Neutrophil (primary cell): Measurements from ENCODE around the gene PTOV1.

Experiments
- H3K27ac ChIP-seq: fragments of 200-600 bp; sonication (generic); 2 replicates; pipeline ENCODE4 v1.5.1; 2016; ENCODE audit warnings: mild to moderate bottlenecking, moderate library complexity
- H3K27me3 ChIP-seq: fragments of 200-600 bp; sonication (generic); 2 replicates; pipeline ENCODE4 v1.6.0; 2016; ENCODE audit warnings: mild to moderate bottlenecking
- H3K36me3 ChIP-seq: fragments of 200-600 bp; sonication (generic); 2 replicates; pipeline ENCODE4 v1.5.1; 2017
- H3K4me1 ChIP-seq, 2 experiments: fragments of 200-600 bp in 1 of 2; sonication (generic) in 1 of 2; 1 replicate in 1 of 2; 2 replicates in 1 of 2; pipeline versions ENCODE4 v1.5.1 to v1.6.1; 2013 to 2016; ENCODE audit warnings: low read depth in 1 of 2, low read length in 1 of 2, mild to moderate bottlenecking in 1 of 2, moderate library complexity in 1 of 2; ENCODE audit not compliant: control insufficient read depth in 1 of 2, insufficient read depth in 1 of 2
- H3K4me3 ChIP-seq, 2 experiments: fragments of 200-600 bp in 1 of 2; sonication (generic) in 1 of 2; 1 replicate in 1 of 2; 2 replicates in 1 of 2; pipeline ENCODE4 v1.5.1; 2013 to 2016; ENCODE audit warnings: low read depth in 1 of 2, low read length in 1 of 2, mild to moderate bottlenecking in 1 of 2, moderate library complexity in 1 of 2
- H3K9me3 ChIP-seq: fragments of 200-600 bp; sonication (generic); 2 replicates; pipeline ENCODE4 v1.5.1; 2016
- TF ChIP-seq, protein P1 (sequence below): fragments of 200-600 bp; sonication (generic); IDR thresholded peaks from 2 replicates; pipeline ENCODE4 v1.5.1; 2016; ENCODE audit warnings: antibody characterized with exemption

The PTOV1 gene

DNA sequence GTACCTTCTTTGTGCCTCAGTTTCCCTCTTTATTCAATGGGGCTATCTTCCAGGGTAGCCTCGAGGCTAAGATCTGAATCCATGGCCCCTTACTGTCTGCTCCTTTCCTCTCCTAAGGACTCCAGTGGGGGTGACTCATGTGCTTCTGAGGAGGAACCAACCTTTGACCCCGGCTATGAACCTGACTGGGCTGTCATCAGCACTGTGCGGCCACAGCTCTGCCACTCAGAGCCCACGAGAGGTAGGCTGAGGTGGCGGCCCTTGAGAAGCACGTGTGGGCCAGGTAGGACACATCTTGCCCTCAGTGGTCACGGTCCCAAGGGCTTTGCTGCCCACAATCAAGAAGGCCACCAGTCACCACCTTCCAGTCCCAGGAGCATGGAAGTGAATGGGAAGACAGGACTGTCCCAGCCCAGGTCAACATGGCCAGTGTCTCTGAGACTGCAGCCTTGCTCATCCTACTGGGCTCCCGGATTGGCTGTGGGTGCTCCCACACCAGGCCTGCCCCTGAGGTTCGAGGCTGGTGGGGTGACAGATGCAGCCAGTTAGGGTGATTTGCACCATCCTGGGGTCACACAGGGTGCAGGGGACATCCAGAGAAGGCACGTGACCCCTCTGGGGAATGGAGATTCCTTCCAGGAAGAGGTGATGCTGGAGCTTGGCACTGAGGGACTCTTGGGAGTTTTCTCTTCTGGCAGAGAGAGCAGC, 29.4 kb downstream of the PTOV1 start:
- Histone ChIP-seq H3K36me3 (peaks cover 52% of the 10 kb centered on the region), H3K4me3 (no peak overlapping the region), H3K9me3 (no peaks in the 10 kb centered on the region), H3K27ac (no peak overlapping the region), H3K4me1 (peaks cover 20 to 23% of the 10 kb centered on the region in 2 experiments), H3K27me3 (no peaks in the 10 kb centered on the region)
- TF ChIP-seq, protein P1, sequence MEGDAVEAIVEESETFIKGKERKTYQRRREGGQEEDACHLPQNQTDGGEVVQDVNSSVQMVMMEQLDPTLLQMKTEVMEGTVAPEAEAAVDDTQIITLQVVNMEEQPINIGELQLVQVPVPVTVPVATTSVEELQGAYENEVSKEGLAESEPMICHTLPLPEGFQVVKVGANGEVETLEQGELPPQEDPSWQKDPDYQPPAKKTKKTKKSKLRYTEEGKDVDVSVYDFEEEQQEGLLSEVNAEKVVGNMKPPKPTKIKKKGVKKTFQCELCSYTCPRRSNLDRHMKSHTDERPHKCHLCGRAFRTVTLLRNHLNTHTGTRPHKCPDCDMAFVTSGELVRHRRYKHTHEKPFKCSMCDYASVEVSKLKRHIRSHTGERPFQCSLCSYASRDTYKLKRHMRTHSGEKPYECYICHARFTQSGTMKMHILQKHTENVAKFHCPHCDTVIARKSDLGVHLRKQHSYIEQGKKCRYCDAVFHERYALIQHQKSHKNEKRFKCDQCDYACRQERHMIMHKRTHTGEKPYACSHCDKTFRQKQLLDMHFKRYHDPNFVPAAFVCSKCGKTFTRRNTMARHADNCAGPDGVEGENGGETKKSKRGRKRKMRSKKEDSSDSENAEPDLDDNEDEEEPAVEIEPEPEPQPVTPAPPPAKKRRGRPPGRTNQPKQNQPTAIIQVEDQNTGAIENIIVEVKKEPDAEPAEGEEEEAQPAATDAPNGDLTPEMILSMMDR, result no peak

DNA sequence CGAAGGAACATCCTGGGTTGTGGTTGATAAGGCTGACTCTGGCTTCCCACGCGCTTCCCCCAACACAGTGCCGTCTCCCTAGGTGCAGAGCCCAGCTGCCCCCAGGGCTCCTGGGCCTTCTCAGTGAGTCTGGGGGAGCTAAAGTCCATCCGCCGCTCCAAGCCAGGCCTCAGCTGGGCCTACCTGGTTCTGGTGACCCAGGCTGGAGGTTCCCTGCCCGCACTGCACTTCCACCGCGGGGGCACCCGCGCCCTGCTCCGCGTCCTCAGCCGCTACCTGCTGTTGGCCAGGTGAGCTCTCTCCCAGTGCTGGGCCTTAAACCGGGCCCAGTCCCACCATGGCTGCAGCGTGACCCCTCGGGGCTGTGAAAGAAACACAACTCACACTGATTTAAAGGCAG, 30.2 kb downstream of the PTOV1 start:
- H3K36me3 ChIP-seq, result peaks cover 52% of the 10 kb centered on the region
- TF ChIP-seq, protein P1, result no peak

DNA sequence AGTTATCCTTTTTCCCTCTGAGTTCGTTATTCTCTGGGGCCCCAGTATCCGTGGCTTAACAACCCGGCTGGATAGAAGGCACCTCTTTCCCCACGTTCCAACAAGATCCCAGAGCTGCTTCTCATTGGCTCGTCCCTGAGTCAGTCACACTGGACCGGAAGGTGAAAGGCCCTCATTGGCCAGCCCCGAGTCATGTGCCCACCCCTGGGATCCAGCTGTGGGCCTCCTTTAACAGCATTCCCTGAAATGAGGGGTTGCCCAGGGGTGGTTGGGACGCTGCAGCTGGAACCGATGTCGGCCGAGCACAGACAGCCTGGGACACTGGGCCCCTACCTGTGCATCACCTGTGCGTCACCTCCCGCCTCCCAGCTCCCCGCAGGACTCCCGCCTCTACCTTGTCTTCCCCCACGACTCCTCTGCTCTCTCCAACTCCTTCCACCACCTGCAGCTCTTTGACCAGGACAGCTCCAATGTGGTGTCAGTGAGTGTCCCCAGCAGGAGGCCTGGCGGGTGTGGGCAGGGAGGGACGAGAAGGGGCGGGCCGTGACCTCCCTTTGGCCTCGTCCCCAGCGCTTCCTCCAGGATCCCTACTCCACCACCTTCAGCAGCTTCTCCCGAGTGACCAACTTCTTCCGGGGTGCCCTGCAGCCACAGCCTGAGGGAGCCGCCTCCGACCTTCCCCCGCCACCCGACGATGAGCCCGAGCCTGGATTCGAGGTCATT, 30.9 kb downstream of the PTOV1 start:
- peaks cover 14 to 17% of the 10 kb centered on the region in 2 experiments for H3K4me1 ChIP-seq
- TF ChIP-seq, protein P1, result no peak
- no peaks in the 10 kb centered on the region for H3K9me3 ChIP-seq
- peaks cover 54% of the 10 kb centered on the region for H3K36me3 ChIP-seq
- no peak overlapping the region for H3K27ac ChIP-seq
- no peaks in the 10 kb centered on the region for H3K27me3 ChIP-seq
- no peak overlapping the region for H3K4me3 ChIP-seq

More for the DNA sequence above, 30.2 kb downstream of the PTOV1 start:
- H3K4me3 ChIP-seq, result no peak overlapping the region
- H3K27ac ChIP-seq, result no peak overlapping the region
- H3K9me3 ChIP-seq, result no peaks in the 10 kb centered on the region
- H3K27me3 ChIP-seq, result no peaks in the 10 kb centered on the region
- H3K4me1 ChIP-seq, result peaks cover 14 to 17% of the 10 kb centered on the region in 2 experiments

DNA sequence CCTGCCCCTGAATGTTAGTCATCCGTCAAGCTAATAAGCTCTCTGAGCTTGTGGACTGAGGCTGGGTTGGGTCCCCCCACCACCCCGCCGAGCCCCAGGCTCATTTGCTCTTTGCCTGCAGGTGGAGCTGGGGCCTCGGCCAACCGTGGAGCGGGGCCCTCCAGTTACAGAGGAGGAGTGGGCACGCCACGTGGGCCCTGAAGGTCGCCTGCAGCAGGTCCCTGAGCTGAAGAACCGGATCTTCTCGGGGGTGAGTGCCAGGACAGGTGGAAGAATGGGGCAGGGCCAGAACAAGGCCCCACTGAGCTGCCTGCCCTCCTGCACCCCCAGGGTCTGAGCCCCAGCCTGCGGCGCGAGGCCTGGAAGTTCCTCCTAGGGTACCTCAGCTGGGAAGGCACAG, 31.7 kb downstream of the PTOV1 start:
- H3K27ac ChIP-seq, result no peak overlapping the region
- no peaks in the 10 kb centered on the region for H3K9me3 ChIP-seq
- peaks cover 14 to 17% of the 10 kb centered on the region in 2 experiments for H3K4me1 ChIP-seq
- no peak overlapping the region for H3K4me3 ChIP-seq
- peaks cover 60% of the 10 kb centered on the region for H3K36me3 ChIP-seq
- H3K27me3 ChIP-seq, result no peaks in the 10 kb centered on the region
- TF ChIP-seq, protein P1, result no peak

DNA sequence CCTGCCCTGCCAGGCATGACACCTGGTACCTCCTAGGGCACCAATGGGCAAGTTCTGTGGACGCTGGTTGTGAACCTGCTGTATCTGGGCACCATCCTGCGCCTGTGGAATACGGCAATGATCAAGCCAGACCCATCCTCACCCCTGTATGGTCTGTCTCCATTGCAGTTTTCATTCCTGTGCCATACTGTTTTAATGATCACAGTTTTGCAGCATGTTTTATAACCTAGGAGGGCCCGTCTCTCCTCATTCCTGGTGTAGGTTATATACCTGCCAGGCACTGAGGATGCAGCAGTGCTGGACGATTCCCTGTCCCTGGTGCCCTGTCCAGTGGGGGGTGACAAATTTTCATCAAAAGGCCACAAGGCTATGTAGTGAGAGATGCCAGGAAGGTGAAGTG, 32.1 kb downstream of the PTOV1 start:
- no peak overlapping the region for H3K4me3 ChIP-seq
- H3K9me3 ChIP-seq, result no peaks in the 10 kb centered on the region
- H3K4me1 ChIP-seq, result peaks cover 13 to 16% of the 10 kb centered on the region in 2 experiments
- peaks cover 64% of the 10 kb centered on the region for H3K36me3 ChIP-seq
- H3K27ac ChIP-seq, result no peak overlapping the region
- TF ChIP-seq, protein P1, result no peak
- no peaks in the 10 kb centered on the region for H3K27me3 ChIP-seq
